ENCODE results near the gene MAOA.

MAOA gene

GRCh38 chrX:43785930-43786591 lies 130.0 kb downstream of the MAOA start:
- Histone ChIP-seq H3K36me3 (no peaks in the 10 kb centered on the region), H3K27ac (no peak overlapping the region), H3K4me3 (ENCODE audit: low read depth in 1 of 2, low read length in 1 of 2) (no peak overlapping the region), H3K27me3 (no peaks in the 10 kb centered on the region), H3K4me1 (ENCODE audit: control insufficient read depth in 1 of 2, insufficient read depth in 1 of 2, low read depth in 1 of 2, low read length in 1 of 2) (no peaks in the 10 kb centered on the region), H3K9me3 (no peaks in the 10 kb centered on the region)
- TF ChIP-seq CTCF (IDR thresholded peaks at IDR 0.05): no peak
